ENCODE data around the gene ACOX1.

- TF ChIP-seq CTCF (IDR thresholded peaks at IDR 0.05): no peak
- no peak for TF ChIP-seq POLR2A (IDR thresholded peaks at IDR 0.05)
Observed at GRCh38 chr17:75995385-75995925, 16.5 kb upstream of the ACOX1 start.

Data from upper lobe of left lung (tissue), 4 donors.